UCSD-AML1 (cell line): ENCODE data around the gene XPR1.
"Not testable (repeated sequence)": the region's sequence is repeated elsewhere in the genome, so short reads cannot be mapped to it uniquely, and the experiment has no call there.

Experiments
- DNase-seq: peaks from one replicate; lab custom pipeline; 2025; ENCODE audit not compliant: unreplicated experiment; lab: John Stamatoyannopoulos, UW

XPR1 gene

DNA sequence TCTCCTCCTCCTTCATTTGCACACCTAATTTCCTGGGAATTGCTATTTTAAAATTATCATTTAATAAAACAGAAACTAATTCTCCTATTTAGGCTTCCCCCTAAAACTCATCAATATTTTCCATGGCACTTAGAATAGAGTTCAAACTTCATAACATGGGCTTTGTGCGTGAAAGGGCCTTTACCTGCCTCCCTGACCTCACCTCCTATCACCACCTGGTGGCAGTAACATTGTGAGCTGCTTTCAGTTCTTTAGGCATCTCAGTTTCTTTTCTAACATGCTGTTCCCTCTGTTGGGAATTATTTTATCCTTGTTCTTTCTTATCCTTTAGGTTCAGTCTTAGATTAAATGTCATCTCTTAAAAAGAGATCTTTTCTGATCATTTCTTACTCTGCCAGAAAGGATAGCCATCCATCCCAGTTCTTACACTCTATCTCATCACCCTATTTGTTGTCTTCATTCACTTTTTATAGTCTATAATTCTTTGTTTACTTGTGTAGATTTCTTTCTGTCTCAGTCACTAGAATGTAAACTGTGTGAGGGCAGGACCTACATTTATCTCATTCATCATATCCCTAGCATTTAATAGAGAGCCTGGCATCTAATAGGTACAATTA, 147.1 kb downstream of the XPR1 start:
- DNase-seq = no peak

DNA sequence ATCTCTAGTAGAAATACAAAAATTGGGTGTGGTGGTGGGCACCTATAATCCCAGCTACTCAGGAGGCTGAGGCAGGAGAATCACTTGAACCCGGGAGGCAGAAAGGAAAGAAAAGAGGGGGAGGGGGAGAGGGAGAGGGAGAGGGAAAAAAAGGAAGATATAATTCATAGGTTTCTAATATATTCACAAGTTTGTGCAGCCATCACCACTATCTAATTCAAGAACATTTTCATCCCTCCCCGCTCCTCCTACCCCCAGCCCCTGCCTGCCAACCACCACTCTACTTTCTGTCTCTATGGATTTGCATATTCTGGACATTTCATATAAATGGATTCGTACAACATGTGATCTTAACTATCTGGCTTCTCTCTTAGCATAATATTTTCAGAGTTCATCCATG, 147.8 kb downstream of the XPR1 start:
- no peak for DNase-seq

DNA sequence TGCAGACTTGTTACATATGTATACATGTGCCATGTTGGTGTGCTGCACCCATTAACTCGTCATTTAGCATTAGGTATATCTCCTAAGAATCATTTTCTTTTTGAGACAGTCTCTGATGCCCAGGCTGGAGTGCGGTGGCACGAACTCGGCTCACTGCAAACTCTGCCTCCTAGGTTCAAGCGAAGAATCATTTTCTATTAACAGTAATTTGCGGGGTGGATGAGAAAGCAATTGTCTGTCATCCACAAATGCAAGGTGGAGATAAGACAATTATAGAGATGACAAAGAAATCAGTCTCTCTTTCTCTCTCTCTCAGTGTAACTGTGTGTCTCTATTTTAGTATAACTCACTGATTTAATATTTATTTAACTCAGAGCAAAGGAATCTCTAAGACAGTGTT, 149.9 kb downstream of the XPR1 start:
- no peak for DNase-seq

DNA sequence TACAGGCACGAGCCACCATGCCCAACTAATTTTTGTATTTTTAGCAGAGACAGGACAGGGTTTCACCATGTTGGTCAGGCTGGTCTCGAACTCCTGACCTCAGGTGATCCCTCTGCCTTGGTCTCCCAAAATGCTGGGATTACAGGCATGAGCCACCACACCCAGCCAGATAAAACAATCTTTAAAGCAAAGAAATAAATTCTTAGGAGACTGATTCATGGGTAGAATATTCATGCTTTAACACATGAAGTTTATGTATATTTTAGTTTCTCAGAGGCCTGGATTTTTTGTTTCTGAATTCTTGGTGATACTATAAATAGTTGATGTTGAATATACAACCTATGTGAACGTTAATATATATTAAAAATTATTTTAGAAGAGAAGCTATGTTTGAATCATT, 153.5 kb downstream of the XPR1 start:
- no peak for DNase-seq

DNA sequence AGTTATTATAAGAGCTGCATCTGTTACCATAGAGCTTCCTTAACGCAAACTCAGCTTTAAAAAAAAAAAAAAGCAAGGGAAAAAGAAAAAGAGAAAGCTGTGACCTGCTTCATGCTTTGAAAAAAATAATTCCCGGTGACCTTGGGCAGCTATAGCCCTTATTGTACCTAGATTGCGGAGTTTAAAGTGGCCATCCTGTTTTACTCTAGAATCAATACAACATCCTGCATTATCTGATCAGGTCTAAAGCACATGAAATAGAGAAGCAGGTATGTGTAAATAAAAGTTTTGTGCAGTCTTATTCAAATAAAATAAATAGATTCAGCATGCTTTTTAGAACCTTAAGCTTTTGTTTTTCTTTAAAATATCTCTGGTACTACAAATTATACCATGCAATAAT, 154.1 kb downstream of the XPR1 start:
- DNase-seq = no peak

DNA sequence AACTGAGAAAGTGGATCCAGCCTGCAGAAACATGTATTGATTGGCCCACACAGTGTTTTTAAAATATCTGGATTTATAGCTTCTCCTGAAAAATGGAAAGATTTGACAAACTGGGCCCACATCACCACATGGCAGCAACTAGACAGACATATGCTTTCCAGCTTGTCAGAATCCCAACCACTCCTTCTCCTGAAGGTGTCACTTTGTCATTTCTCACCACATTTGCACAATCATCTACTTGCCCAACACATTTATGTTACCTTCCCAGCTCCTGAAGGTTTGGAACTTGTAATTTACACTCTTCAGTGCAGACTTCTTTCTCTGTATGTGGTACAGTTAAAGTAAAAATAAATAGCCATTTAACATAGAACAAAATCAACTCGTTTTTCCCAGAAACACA, 154.8 kb downstream of the XPR1 start:
- no peak for DNase-seq

DNA sequence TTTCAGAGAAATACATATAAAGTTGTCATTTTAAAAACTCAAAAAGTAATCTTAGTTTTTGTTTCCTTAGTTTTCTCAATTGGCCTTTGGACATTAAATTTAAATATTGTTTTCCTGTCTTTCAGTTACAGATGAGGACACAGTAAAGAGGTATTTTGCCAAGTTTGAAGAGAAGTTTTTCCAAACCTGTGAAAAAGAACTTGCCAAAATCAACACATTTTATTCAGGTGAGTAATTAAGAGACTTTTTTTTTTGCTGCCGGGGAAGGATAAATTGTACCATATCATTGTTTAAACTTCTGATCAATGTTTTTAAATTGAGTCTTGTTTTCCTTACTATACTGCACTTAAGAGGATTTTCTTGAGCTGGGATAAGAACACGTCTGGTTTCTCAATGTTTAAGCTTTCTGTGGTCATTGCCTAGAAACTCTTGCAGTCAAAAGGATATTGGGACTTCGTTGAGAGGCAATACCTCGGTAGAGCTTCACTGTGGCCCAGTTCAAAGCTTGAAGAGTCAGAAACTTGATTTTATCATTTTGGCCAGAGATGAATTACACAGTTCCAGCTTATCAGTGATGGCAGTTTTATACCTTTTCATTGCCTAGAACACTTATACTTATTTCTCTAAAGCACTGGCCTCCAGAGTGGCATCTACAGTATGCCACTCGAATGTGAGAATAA, 155.9 kb downstream of the XPR1 start:
- no peak for DNase-seq

DNA sequence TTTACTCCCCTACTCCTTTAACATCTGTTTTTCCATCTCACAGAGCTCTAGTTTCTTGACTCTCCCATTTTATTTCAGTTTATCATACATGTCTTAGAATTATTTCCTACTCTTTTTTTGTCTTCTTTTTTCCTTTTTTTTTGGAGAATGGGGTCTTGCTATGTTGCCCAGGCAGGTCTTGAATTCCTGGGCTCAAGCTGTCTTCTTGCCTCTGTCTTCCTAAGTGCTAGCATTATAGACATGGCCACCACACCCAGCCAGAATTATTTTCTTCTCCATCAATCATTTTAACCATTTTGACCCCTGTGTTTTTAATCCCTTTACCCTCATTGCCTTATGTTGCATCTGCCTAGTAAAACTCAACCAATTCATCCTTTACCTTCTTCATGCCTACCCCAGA, 157.6 kb downstream of the XPR1 start:
- no peak for DNase-seq

DNA sequence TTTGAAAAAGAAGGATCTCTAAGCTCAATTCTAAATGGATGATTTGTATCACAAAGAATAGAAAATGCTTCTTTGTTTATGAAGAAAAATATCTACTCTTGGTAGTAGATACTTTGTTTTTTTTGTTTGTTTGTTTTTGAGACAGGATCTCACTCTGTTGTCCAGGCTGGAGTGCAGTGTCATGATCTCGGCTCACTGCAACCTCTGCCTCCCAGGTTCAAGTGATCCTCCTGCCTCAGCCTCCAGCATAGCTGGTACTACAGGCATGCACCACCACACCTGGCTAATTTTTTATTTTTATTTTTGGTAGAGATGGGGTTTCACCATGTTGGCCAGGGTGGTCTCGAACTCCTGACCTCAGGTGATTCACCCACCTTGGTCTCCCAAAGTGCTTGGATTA, 159.3 kb downstream of the XPR1 start:
- DNase-seq = not testable (repeated sequence)

DNA sequence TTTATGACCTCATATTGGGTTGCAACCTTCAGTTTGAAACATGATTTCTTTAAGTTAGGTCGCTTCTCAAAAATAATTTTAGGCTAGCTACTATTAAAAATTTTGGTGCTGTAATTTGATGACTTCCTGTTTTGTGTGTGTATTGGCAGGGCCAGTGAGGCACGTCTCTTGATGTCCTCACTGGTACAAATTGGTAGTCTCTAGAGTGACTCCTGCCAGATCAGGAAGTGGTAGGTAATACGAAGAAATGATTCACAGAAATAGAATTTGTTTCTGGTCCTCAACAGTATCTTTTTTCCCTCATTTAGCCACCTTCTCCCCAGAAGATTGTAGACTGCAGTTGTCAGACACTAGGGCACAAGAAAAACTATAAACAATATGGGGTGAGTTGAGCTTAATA, 160.0 kb downstream of the XPR1 start:
- no peak for DNase-seq

DNA sequence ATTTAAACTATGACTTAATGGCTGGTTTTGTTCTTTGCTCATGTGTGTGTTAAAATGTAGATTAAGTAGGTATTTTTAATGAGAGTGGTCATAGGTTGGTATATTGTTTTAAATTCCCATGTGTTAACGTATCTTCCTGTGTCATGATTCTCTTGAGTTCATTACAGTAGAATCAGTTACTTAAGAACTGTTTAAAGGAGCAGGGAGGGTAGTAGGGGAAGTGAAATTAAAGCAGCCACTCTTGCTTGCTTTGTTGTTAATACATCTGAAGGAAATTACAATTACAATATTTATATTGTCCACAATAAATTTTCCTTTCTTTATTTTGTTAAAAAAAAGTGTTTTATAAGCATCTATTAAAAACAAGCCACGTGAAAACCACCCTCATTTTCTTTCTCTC, 161.6 kb downstream of the XPR1 start:
- DNase-seq = no peak

DNA sequence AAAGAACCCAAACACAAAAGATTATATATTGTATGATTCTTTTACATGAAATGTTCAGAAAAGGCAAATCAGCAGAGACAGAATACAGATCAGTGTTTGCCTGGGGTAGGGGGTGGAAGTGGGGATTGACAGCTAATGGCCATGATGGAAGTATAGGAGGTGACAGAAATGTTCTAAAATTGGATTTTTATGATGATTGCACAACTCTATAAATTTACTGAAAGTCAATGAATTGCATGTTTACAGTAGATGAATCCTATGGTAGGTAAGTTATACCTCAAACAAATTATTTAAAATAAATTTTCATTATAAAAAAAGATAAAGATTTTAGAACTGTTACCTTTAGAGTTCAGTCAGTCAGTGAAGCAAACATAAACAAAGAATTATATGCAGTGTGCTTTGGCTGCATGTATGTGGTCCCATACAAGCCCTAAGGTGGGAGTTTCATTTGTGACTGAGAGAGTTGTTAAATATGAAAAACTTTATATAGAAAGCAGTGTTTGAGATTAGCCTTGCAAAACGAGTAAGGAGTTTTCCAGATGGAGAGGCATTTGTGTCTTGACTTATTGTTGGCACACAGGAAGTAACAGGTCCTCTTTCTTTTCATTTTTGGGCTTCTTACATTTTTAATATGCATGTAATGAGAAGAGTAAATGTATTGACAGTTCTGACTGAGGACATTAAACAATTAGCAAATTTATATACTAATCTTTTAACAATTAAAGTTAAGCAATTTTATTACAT, 165.2 kb downstream of the XPR1 start:
- DNase-seq = no peak

DNA sequence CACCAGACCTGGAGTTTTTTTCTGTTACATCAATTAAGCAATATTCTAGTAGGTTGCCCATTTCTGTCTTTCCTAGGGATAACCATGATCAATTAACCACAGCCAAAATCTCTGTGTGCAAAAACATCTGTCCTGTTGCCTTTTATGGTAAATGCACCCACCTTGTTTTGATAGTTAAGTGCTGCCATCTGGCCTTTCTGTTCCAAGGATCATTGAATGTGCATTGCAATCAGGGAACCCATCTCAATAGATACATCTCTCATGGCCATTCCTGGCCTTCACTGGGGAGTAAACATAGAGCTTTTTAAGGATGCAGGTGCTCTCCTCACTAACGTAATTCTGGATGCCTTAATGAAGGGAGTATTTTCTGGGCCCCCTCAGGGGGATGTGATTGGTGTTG, 169.1 kb downstream of the XPR1 start:
- DNase-seq = no peak

DNA sequence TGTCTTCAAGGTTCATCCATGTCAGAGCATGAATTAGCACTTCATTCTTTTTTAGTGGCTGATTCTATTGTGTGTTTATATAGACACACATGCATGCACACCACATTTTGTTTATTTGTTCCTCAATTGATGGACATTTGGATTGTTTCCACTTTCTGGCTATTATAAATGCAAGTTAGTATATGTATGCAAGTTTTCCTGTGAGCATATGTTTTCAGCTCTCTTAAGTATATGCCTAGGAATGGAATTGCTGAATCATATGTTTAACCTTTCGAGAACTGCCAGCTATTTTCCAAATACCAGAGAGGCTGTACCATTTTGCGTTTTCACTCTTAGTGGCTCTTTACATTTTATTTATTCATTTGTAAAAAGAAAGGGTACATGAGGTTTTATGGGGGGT, 171.0 kb downstream of the XPR1 start:
- DNase-seq = no peak

DNA sequence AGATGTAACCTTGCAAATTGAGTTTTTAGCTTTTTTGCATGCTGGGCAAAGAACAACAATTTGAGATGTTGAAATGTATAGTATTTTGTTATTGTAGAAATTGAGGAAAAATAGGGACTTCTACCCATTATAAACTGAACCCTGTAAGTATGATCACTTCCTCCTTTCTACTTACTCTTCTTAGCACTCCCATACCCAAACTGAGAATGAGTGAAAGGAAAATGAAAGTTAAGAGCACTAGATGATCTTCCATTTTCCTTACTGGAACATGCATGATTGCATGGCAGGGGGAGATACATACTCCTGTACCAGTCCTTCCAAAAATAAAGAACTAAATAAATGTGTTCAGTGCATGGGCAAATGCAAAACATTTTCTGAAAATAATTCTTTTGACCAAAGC, 173.5 kb downstream of the XPR1 start:
- DNase-seq = no peak

DNA sequence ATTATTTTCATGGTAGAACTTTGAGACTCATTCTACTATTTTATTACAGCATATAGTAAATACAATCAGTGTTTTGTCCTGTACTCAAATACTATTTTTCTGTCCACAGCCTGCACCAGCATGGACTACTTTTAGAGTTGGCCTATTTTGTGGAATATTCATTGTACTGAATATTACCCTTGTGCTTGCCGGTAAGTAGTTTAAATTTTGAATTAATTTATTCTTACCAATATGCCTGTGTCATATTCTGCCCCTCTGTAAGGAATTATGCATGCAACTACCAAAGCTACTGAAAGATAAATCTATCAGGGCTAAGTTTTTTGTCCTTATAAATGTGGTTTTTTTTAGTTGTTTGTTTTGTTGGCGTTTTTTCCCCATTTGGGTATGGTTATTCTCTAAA, 179.5 kb downstream of the XPR1 start:
- no peak for DNase-seq

DNA sequence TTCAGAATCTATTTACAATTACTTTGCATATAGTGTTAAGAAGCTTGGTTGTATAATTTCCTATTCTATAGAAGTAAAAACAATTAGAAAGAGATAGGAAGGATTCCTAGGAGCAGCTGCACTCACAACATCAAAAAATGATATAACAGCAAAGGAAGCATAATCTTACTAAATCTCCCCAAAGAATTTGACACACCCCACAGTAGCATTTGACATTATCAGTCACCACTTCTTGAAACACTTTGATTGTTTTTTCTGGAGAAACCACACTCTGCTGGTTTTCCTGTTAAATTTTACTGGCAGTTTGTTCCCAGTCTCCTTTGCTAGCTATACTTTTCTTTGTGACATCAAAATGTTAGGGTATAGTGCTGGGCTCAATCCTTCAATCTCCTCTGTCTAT, 180.1 kb downstream of the XPR1 start:
- no peak for DNase-seq

DNA sequence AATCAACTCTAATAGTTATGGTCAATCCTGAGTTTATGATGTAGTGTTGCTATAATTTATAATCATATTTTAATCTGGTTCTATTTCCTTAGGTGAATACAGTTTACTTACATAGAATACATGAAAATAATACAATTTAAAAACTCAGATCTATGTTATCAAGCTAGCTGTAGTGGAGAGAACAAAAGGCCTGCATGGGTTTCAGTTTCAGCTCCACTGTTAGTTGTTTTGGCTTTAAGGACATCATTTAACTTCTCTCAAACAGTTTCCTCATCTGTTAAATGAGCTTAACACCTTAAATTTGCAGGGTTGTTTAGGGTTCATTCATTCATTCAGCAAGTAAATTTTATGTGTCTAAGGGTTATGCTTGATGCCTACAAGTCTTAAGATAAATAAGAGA, 182.4 kb downstream of the XPR1 start:
- no peak for DNase-seq

DNA sequence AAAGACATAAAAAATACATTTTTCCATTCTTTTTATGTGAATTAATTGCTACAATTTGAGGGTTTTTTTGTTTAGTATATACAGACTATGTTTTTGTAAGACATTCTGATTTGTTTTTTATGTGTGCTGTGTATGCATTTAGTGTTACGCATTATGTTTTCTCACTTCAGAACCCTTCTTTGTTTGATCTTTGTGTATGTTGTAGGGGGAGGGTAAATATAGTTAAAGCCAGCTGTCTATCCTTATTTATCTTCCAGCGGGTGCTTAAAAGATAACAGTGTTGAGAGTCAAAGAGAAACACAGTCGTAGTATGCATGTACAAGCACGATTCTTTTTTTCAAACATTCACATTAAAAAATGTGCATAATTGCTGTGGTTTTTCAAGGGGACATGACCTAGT, 183.4 kb downstream of the XPR1 start:
- no peak for DNase-seq

DNA sequence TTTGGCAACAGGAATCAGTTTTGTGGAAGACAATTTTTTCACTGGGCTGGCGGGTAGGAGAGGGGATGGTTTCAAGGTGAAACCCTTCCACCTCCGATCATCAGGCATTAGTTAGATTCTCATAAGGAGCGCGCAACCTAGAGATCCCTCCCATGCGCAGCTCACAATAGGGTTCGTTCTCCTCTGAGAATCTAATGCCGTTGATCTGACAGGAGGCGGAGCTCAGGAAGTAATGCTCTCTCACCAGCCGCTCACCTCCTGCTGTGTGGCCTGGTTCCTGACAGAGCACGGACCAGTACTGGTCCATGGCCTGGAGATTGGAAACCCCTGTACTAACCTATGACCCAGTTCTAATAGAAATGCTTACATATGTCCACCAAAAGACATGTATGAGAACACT, 184.3 kb downstream of the XPR1 start:
- DNase-seq = no peak

DNA sequence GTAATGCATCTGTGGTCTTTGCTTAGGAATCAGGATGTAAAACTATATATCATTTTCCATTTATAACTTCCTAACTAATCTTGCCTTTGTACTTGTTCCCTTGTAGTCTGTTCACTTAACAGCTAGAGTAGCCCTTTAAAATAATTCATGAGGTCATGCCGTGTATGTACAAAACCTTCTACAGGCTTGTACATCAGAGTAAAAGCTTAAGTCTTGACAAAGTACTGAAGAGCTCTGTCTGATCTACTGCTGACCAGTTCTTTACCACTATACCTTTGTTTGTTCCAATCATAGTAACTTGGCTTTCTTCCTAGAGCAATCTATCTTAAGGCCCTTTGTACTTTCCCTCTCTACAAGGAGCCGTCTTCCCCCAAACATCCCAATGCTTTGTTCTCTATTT, 190.1 kb downstream of the XPR1 start:
- DNase-seq = no peak

DNA sequence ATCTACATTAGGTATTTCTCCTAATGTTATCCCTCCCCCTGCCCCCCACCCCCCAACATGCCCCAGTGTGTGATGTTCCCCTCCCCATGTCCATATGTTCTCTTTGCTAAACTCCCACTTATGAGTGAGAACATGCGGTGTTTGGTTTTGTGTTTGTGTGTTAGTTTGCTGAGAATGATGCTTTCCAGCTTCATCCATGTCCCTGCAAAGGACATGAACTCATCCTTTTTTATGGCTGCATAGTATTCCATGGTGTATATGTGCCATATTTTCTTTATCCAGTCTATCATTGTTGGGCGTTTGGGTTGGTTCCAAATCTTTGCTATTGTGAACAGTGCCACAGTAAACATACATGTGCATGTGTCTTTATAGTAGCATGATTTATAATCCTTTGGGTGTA, 199.7 kb downstream of the XPR1 start:
- not testable (repeated sequence) for DNase-seq

DNA sequence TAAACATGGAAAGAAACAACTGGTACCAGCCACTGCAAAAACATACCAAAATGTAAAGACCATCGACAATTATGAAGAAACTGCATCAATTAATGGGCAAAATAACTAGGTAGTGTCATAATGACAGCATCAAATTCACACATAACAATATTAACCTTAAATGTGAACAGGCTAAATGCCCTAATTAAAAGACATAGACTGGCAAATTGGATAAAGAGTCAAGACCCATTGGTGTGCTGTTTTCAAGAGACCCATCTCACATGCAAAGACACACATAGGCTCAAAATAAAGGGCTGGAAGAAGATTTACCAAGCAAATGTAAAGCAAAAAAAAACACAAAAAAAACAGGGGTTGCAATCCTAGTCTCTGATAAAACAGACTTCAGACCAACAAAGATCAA, 201.4 kb downstream of the XPR1 start:
- DNase-seq = not testable (repeated sequence)
